Panc1 (cell line): ENCODE measurements around the gene TRAPPC2L.

Source experiments
- POLR2AphosphoS5 ChIP-seq: IDR thresholded peaks from 2 replicates; pipeline ENCODE4 v1.6.1; 2012; ENCODE audit warnings: mild to moderate bottlenecking, low read depth, low read length, moderate library complexity
- SIN3A ChIP-seq: IDR thresholded peaks from 2 replicates; pipeline ENCODE4 v1.6.1; 2012; ENCODE audit warnings: low read depth, mild to moderate bottlenecking, low read length, moderate library complexity, borderline replicate concordance; ENCODE audit not compliant: insufficient read depth
- TCF7L2 ChIP-seq: IDR thresholded peaks from 2 replicates; pipeline ENCODE4 v1.6.1; 2011; ENCODE audit warnings: mild to moderate bottlenecking, low read depth, low read length, inconsistent platforms
- TF ChIP-seq, protein P1 (sequence below): fragments of 450-650 bp; IDR thresholded peaks from 2 replicates; pipeline ENCODE4 v1.5.1; 2017; ENCODE audit warnings: mild to moderate bottlenecking
- TF ChIP-seq, protein P2 (sequence below), 2 experiments: IDR thresholded peaks; 2 replicates each; pipeline ENCODE4 v1.6.1; 2011 to 2012; ENCODE audit warnings: low read depth in 2 of 2, control low read depth in 1 of 2, low read length in 1 of 2, mild to moderate bottlenecking in 1 of 2, moderate library complexity in 1 of 2; ENCODE audit not compliant: insufficient read depth in 1 of 2

DNA sequence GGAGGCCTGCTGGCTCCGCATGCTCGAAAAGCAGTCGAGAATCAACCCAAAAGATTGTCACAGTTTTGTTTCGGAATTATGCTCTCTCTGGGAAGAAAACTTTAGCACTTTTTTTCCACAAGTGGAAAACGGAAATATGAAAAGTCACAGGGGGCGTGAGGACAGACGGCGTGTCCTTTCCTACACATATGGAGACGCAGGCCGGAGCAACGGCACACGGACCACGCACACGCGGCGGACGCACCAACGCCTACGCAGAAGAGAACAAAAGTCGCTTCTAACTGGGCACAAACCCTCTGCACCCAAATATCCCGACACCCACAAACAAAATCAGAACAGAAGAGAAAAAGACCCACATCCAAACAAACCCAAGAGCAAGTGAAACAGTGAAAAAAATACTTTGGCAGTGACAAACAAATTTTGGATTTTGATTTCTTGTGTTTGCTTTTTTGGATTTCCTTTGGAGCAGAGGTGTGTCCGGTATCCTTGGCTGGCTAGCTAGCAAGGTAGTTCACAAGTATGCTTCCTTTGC is 18.8 kb downstream of the TRAPPC2L start:
- TF ChIP-seq, protein P1, sequence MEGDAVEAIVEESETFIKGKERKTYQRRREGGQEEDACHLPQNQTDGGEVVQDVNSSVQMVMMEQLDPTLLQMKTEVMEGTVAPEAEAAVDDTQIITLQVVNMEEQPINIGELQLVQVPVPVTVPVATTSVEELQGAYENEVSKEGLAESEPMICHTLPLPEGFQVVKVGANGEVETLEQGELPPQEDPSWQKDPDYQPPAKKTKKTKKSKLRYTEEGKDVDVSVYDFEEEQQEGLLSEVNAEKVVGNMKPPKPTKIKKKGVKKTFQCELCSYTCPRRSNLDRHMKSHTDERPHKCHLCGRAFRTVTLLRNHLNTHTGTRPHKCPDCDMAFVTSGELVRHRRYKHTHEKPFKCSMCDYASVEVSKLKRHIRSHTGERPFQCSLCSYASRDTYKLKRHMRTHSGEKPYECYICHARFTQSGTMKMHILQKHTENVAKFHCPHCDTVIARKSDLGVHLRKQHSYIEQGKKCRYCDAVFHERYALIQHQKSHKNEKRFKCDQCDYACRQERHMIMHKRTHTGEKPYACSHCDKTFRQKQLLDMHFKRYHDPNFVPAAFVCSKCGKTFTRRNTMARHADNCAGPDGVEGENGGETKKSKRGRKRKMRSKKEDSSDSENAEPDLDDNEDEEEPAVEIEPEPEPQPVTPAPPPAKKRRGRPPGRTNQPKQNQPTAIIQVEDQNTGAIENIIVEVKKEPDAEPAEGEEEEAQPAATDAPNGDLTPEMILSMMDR = no peak
- TF ChIP-seq POLR2AphosphoS5 = no peak
- TF ChIP-seq, protein P2, sequence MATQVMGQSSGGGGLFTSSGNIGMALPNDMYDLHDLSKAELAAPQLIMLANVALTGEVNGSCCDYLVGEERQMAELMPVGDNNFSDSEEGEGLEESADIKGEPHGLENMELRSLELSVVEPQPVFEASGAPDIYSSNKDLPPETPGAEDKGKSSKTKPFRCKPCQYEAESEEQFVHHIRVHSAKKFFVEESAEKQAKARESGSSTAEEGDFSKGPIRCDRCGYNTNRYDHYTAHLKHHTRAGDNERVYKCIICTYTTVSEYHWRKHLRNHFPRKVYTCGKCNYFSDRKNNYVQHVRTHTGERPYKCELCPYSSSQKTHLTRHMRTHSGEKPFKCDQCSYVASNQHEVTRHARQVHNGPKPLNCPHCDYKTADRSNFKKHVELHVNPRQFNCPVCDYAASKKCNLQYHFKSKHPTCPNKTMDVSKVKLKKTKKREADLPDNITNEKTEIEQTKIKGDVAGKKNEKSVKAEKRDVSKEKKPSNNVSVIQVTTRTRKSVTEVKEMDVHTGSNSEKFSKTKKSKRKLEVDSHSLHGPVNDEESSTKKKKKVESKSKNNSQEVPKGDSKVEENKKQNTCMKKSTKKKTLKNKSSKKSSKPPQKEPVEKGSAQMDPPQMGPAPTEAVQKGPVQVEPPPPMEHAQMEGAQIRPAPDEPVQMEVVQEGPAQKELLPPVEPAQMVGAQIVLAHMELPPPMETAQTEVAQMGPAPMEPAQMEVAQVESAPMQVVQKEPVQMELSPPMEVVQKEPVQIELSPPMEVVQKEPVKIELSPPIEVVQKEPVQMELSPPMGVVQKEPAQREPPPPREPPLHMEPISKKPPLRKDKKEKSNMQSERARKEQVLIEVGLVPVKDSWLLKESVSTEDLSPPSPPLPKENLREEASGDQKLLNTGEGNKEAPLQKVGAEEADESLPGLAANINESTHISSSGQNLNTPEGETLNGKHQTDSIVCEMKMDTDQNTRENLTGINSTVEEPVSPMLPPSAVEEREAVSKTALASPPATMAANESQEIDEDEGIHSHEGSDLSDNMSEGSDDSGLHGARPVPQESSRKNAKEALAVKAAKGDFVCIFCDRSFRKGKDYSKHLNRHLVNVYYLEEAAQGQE (IDR thresholded peaks at IDR 0.05; ENCODE audit: insufficient read depth in 1 of 2, low read depth in 2 of 2, low read length in 1 of 2) = no peak
- no peak for TF ChIP-seq SIN3A
- no peak for TF ChIP-seq TCF7L2
